CD4-positive, CD25-positive, alpha-beta regulatory T cell (primary cell): ENCODE results near the gene GNAI3. TPM values are rescaled to one million over a fixed set of nuclear protein-coding genes. Genes with fewer than 3 reads are reported as not detected.

Experiments used
- ATAC-seq, 2 donors: fragments of 150-1000 bp; cut with Tn5 transposase; one replicate each; pipeline ENCODE4 v1.10.0; 2021; ENCODE audit warnings: low read depth in 2 of 2, moderate number of reproducible peaks in 2 of 2, moderate library complexity in 1 of 2
- DNase-seq, 3 donors: peaks; one replicate each; pipeline versions ENCODE4 v3.0.0 to v3.0.0-alpha.2; 2012 to 2022; ENCODE audit warnings: mixed read lengths in 1 of 3
- H3K27ac ChIP-seq: one replicate; pipeline ENCODE4 v1.7.0; 2013; ENCODE audit warnings: mild to moderate bottlenecking, low read length; ENCODE audit not compliant: insufficient read depth, poor library complexity, severe bottlenecking
- H3K27me3 ChIP-seq: one replicate; pipeline ENCODE4 v1.7.0; 2013; ENCODE audit warnings: low read length; ENCODE audit not compliant: control insufficient read depth, insufficient read depth
- H3K36me3 ChIP-seq: one replicate; pipeline ENCODE4 v1.7.0; 2013; ENCODE audit warnings: mild to moderate bottlenecking, low read length, moderate library complexity; ENCODE audit not compliant: control insufficient read depth, insufficient read depth
- H3K4me1 ChIP-seq: 2 replicates; pipeline ENCODE4 v1.7.0; 2013; ENCODE audit warnings: mild to moderate bottlenecking, low read length; ENCODE audit not compliant: insufficient read depth, control insufficient read depth, poor library complexity, severe bottlenecking
- H3K4me3 ChIP-seq: one replicate; pipeline ENCODE4 v1.7.0; 2013; ENCODE audit warnings: low read depth, mild to moderate bottlenecking, low read length, moderate library complexity
- H3K9me3 ChIP-seq, 2 experiments: 1 replicate in 1 of 2; 2 replicates in 1 of 2; pipeline ENCODE4 v1.7.0; 2013; ENCODE audit warnings: low read length in 2 of 2, mild to moderate bottlenecking in 1 of 2, moderate library complexity in 1 of 2; ENCODE audit not compliant: control insufficient read depth in 2 of 2
- H3K27ac Mint-ChIP-seq, 3 donors: one replicate each; pipeline ENCODE4 v1.8.0; 2020 to 2022; ENCODE audit warnings: mild to moderate bottlenecking in 3 of 3, mixed read lengths in 3 of 3, moderate library complexity in 2 of 3
- H3K27me3 Mint-ChIP-seq: one replicate; pipeline ENCODE4 v1.8.0; 2022; ENCODE audit warnings: mild to moderate bottlenecking, mixed read lengths
- H3K36me3 Mint-ChIP-seq: one replicate; pipeline ENCODE4 v1.8.0; 2020; ENCODE audit warnings: mixed read lengths
- H3K4me1 Mint-ChIP-seq, 4 donors: one replicate each; pipeline ENCODE4 v1.8.0; 2020 to 2022; ENCODE audit warnings: mixed read lengths in 4 of 4, mild to moderate bottlenecking in 1 of 4
- H3K4me3 Mint-ChIP-seq, 4 donors: one replicate each; pipeline ENCODE4 v1.8.0; 2020 to 2022; ENCODE audit warnings: mild to moderate bottlenecking in 4 of 4, mixed read lengths in 4 of 4, moderate library complexity in 3 of 4
- H3K9me3 Mint-ChIP-seq, 7 donors: one replicate each; pipeline ENCODE4 v1.8.0; 2020 to 2022; ENCODE audit warnings: mixed read lengths in 7 of 7, mild to moderate bottlenecking in 3 of 7, moderate library complexity in 2 of 7
- polyA plus RNA-seq, 4 donors: library from polyadenylated mRNA; unstranded; fragments of 300-500 nt; fragmentation: Illumina TruSeq; gene quantifications; one replicate each; pipeline ENCODE4 v1.2.3, GENCODE V29; 2021
- total RNA-seq: library from RNA; stranded (reverse); gene quantifications from one replicate; pipeline ENCODE4 v1.2.3, GENCODE V29; 2022

GNAI3 gene
- total and polyA plus RNA-seq, 5 donors from 2014 or later: 7.4 to 10.3 (median 9.6) TPM

DNA sequence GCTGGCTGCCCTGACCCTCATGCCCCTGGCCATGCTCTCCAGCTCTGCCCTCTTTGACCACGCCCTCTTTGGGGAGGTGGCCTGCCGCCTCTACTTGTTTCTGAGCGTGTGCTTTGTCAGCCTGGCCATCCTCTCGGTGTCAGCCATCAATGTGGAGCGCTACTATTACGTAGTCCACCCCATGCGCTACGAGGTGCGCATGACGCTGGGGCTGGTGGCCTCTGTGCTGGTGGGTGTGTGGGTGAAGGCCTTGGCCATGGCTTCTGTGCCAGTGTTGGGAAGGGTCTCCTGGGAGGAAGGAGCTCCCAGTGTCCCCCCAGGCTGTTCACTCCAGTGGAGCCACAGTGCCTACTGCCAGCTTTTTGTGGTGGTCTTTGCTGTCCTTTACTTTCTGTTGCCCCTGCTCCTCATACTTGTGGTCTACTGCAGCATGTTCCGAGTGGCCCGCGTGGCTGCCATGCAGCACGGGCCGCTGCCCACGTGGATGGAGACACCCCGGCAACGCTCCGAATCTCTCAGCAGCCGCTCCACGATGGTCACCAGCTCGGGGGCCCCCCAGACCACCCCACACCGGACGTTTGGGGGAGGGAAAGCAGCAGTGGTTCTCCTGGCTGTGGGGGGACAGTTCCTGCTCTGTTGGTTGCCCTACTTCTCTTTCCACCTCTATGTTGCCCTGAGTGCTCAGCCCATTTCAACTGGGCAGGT, 5.0 kb upstream of the GNAI3 start:
- no peak for ATAC-seq

DNA sequence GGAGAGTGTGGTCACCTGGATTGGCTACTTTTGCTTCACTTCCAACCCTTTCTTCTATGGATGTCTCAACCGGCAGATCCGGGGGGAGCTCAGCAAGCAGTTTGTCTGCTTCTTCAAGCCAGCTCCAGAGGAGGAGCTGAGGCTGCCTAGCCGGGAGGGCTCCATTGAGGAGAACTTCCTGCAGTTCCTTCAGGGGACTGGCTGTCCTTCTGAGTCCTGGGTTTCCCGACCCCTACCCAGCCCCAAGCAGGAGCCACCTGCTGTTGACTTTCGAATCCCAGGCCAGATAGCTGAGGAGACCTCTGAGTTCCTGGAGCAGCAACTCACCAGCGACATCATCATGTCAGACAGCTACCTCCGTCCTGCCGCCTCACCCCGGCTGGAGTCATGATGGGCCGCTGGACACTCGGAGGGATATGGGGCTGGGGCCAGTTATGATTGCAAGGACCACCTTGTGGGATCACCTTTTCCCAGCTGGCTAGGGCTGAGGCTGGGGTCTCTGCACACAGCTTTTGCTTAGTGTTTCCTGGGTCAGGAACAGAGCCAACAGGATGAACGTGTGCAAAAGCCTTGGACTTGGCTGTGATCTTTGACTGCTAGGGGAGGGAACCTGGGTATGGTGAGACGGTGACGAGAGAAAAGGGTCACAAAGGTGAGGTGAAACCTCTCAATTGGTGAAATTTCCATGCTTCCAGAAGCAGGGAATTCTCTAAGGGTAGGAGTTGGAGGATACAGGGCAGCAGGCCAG, 4.3 kb upstream of the GNAI3 start:
- H3K36me3 ChIP-seq: no peaks in the 10 kb centered on the region
- Mint-ChIP-seq H3K27me3 (peaks cover 5% of the 10 kb centered on the region), H3K9me3 (no peaks in the 10 kb centered on the region), H3K36me3 (peaks cover 4% of the 10 kb centered on the region), H3K4me1 (peaks cover 7 to 31% (median 23%) of the 10 kb centered on the region in 4 donors), H3K4me3 (no peak overlapping the region), H3K27ac (no peak overlapping the region)
- no peak for DNase-seq
- H3K27ac ChIP-seq: no peak overlapping the region
- no peaks in the 10 kb centered on the region for H3K27me3 ChIP-seq
- H3K4me1 ChIP-seq: peaks cover 20% of the 10 kb centered on the region
- no peak overlapping the region for H3K4me3 ChIP-seq
- no peaks in the 10 kb centered on the region for H3K9me3 ChIP-seq
- no peak for ATAC-seq

More for the DNA sequence above, 5.0 kb upstream of the GNAI3 start:
- Histone ChIP-seq H3K4me3 (no peak overlapping the region), H3K27me3 (no peaks in the 10 kb centered on the region), H3K9me3 (no peaks in the 10 kb centered on the region), H3K36me3 (no peaks in the 10 kb centered on the region), H3K27ac (no peak overlapping the region), H3K4me1 (peaks cover 17% of the 10 kb centered on the region)
- no peak for DNase-seq
- H3K27ac Mint-ChIP-seq: no peak overlapping the region
- H3K9me3 Mint-ChIP-seq: no peaks in the 10 kb centered on the region
- peaks cover 3% of the 10 kb centered on the region for H3K27me3 Mint-ChIP-seq
- H3K4me1 Mint-ChIP-seq: peaks cover 5 to 26% (median 18%) of the 10 kb centered on the region in 4 donors
- no peak overlapping the region for H3K4me3 Mint-ChIP-seq
- H3K36me3 Mint-ChIP-seq: peaks cover 2% of the 10 kb centered on the region

DNA sequence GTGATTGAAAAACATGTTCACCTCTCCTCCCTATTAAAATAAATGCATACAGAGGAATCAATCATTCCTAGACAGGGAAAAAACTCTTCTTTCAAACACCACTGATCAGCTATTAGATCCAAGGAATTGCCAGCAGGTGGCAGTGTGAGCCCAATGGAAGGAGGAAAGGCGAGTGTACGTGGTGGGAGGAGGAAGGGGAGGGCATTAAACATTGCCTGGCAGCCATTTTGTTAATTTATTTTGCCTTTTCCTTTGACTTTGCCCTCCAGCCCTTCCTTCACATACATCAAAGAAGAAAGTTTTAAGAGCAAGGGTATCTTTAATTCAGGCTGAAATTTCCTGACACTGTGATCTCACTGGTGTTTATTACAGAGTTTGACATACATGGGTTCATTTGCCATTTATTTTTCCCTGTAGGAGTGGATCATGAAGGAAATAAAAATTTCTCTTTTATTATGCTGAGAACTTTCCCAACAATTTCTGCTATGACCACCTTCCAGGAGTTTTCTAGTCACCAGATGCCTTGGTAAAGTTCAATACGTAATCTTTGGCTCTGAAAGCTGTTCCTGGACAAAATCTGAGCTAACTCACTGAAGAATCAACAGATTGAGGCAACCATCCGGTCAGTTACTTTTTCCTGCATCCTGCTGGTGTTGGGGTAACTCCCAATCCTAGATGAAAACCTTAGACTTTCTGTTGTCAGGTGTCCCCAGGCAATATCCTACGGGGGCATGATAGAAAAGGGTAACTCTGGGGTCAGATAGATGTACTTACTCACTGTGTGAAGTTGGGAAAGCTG, 1.9 kb upstream of the GNAI3 start:
- Mint-ChIP-seq H3K27me3 (peaks cover 5% of the 10 kb centered on the region), H3K4me3 (peak overlapping the region; percentile 98 to 100 (median 100)), H3K9me3 (no peaks in the 10 kb centered on the region), H3K36me3 (peaks cover 4% of the 10 kb centered on the region), H3K27ac (peak overlapping the region; percentile 98 to 100 (median 99)), H3K4me1 (peaks cover 8 to 53% (median 38%) of the 10 kb centered on the region in 4 donors)
- peak; percentile 43 to 46 for ATAC-seq
- peak overlapping the region; percentile 93 for H3K4me3 ChIP-seq
- peak overlapping the region; percentile 92 for H3K27ac ChIP-seq
- H3K9me3 ChIP-seq: no peaks in the 10 kb centered on the region
- peak; percentile 83 to 92 (median 87) for DNase-seq
- H3K27me3 ChIP-seq: no peaks in the 10 kb centered on the region
- H3K4me1 ChIP-seq: peaks cover 40% of the 10 kb centered on the region
- no peaks in the 10 kb centered on the region for H3K36me3 ChIP-seq

DNA sequence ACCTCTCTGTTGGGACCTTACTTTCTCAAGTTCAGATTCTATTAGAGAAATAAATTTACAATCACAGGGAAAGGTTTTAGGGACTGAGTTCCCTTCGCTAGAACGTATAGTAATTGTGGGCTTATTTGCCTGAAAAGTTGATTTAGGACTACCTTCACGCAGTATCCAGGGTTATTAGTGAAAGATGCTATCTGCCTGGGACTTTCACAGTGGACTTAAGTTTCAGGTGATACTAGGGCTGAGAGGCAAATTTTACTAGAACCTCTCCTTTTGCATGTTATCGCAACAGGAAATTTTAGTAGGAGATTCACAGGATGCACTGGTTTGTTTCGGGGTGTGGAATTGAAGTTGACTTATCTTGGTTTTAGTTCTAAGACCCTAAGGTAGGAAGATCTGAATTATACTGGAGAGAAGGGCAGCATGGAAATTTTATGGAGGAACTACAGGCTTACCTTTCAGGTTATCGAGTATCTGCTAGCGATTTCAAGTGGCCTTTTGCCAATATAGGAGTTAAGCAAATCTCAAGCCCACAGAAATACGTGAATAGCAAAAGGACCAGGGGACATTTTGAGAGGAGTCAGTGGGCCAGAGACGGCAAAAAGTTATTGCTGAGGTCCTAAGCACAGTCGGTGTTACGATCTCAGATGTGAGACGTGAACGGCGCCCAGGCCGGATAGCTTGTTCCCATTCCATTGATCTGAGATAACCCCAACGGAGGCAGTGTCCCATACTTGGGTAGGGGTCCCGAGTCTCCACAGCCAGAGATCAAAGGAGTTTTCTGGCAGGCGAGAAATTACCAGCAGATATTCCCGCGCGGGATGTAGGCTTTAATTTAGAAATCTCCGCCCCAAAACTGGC, 723 bp upstream of the GNAI3 start:
- H3K27ac Mint-ChIP-seq: peak overlapping the region; percentile 98 to 100 (median 99)
- ATAC-seq: no peak
- peak in 2 of 3 donors; percentile 5 to 53 for DNase-seq
- peaks cover 5% of the 10 kb centered on the region for H3K27me3 Mint-ChIP-seq
- H3K4me3 Mint-ChIP-seq: peak overlapping the region; percentile 98 to 100 (median 100)
- H3K27me3 ChIP-seq: no peaks in the 10 kb centered on the region
- peak overlapping the region; percentile 92 for H3K27ac ChIP-seq
- no peaks in the 10 kb centered on the region for H3K36me3 ChIP-seq
- H3K4me1 Mint-ChIP-seq: peaks cover 4 to 61% (median 42%) of the 10 kb centered on the region in 4 donors
- H3K9me3 ChIP-seq: no peaks in the 10 kb centered on the region
- H3K4me1 ChIP-seq: peaks cover 44% of the 10 kb centered on the region
- H3K4me3 ChIP-seq: peak overlapping the region; percentile 93
- peaks cover 4% of the 10 kb centered on the region for H3K36me3 Mint-ChIP-seq
- H3K9me3 Mint-ChIP-seq: no peaks in the 10 kb centered on the region

DNA sequence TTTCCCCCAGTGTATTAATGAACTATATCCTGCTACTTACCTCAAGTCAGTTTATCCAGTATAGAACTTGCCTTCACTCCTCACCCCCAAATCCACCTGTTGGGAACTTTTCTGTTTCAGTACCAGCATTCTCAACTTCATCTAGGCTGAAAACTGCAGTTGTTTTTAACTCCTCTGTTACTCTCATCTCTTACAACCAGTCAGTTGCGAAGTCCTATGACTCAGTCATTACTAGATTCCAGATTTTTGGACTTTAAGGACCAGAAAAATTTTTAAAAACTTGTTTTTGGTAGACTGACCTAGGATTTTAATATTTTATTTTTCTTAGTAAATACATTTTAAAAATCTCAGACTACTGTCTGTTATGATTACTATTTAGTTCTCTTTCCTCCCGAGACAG, 8.1 kb downstream of the GNAI3 start:
- H3K9me3 ChIP-seq: no peaks in the 10 kb centered on the region
- DNase-seq (no peak), ATAC-seq (no peak)
- no peaks in the 10 kb centered on the region for H3K27me3 ChIP-seq
- no peak overlapping the region for H3K4me3 ChIP-seq
- H3K4me3 Mint-ChIP-seq: peak overlapping the region in 1 of 4 donors; percentile 4
- H3K27me3 Mint-ChIP-seq: no peaks in the 10 kb centered on the region
- H3K4me1 ChIP-seq: peaks cover 26% of the 10 kb centered on the region
- H3K27ac ChIP-seq: no peak overlapping the region
- H3K36me3 ChIP-seq: peaks cover 4% of the 10 kb centered on the region
- no peak overlapping the region for H3K27ac Mint-ChIP-seq
- H3K36me3 Mint-ChIP-seq: peaks cover 14% of the 10 kb centered on the region
- H3K9me3 Mint-ChIP-seq: no peaks in the 10 kb centered on the region
- H3K4me1 Mint-ChIP-seq: peaks cover 20 to 87% (median 67%) of the 10 kb centered on the region in 4 donors

DNA sequence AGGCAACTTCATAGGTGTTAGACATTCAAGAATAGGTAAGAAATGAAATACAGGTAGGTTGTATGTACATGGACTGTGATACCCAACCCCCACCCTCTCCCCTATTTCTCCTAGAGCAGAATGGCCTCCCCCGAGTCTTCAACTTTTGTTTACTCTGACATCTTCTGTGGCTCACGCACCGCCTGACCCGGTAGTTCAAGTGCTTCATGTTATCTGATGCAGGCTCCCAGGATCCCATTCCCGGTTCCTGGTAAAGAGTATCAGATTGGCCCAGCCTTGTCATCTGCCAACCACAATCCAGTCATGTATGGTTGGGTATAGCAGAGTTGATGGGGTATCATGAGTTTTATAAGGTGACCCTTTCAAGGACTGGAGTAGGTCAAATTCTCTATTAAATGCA, 9.1 kb downstream of the GNAI3 start:
- Mint-ChIP-seq H3K9me3 (no peaks in the 10 kb centered on the region), H3K36me3 (peaks cover 14% of the 10 kb centered on the region), H3K4me3 (no peak overlapping the region), H3K27me3 (no peaks in the 10 kb centered on the region), H3K4me1 (peaks cover 25 to 89% (median 71%) of the 10 kb centered on the region in 4 donors), H3K27ac (no peak overlapping the region)
- Histone ChIP-seq H3K4me1 (peaks cover 25% of the 10 kb centered on the region), H3K27ac (no peak overlapping the region), H3K27me3 (no peaks in the 10 kb centered on the region), H3K9me3 (no peaks in the 10 kb centered on the region), H3K4me3 (no peak overlapping the region), H3K36me3 (peaks cover 4% of the 10 kb centered on the region)
- DNase-seq (no peak), ATAC-seq (no peak)

DNA sequence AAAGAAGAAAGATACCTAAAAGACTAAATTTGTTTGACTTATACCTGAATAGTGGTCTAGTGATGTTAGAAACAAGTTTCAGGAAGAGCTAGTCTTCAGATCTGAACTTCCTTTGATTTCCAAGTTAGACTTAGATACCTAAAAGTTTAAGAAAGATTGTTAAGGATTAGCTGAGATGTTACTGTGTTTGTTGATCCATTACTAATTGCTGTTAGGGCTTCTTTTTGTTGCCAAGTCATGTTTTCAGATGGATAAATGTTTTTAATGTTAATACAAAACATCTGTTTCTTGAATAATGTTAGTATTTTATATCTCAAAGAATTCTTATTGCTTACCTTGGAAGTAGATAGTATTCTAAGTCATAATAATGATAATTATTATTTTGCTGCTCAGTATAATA, 11.6 kb downstream of the GNAI3 start:
- H3K4me1 Mint-ChIP-seq: peaks cover 36 to 85% (median 71%) of the 10 kb centered on the region in 4 donors
- peaks cover 4% of the 10 kb centered on the region for H3K36me3 ChIP-seq

More for the DNA sequence above, 11.6 kb downstream of the GNAI3 start:
- Histone ChIP-seq H3K27me3 (no peaks in the 10 kb centered on the region), H3K9me3 (no peaks in the 10 kb centered on the region), H3K4me3 (peak overlapping the region; percentile 20), H3K27ac (no peak overlapping the region), H3K4me1 (peaks cover 21% of the 10 kb centered on the region)
- DNase-seq: no peak
- Mint-ChIP-seq H3K27me3 (no peaks in the 10 kb centered on the region), H3K27ac (peak overlapping the region in 1 of 3 donors; percentile 5), H3K9me3 (no peaks in the 10 kb centered on the region), H3K36me3 (peaks cover 5% of the 10 kb centered on the region), H3K4me3 (peak overlapping the region in 2 of 4 donors; percentile 11)
- ATAC-seq: no peak
